Measurements from ENCODE around the gene SLC17A2. TPM values are rescaled to one million over a fixed set of nuclear protein-coding genes. Genes with fewer than 3 reads are reported as not detected.

The SLC17A2 gene
- total RNA-seq, 1 donor from 2014 or later = not detected

- DNase-seq (no peak), ATAC-seq (ENCODE audit: low read depth) (no peak)
- H3K27ac Mint-ChIP-seq = peak overlapping the region; percentile 95
- H3K27me3 Mint-ChIP-seq = no peaks in the 10 kb centered on the region
- peaks cover 92% of the 10 kb centered on the region for H3K4me1 Mint-ChIP-seq
- peak overlapping the region; percentile 94 for H3K4me3 Mint-ChIP-seq
- ChIA-PET POLR2A (interaction anchor here (0.6 to 4.7 kb wide), 9 partner anchors 10 to 193 kb away, joined by 3 to 58 read pairs (median 7); a partner anchor contains a TSS), CTCF (interaction anchor here (1.8 to 3.1 kb wide), 2 partner anchors 29 to 63 kb away, joined by 6 to 21 read pairs; no protein-coding TSS in a partner anchor)
- intact Hi-C loops (cut with micrococcal nuclease) = loop anchor here (5.0 kb wide), 1 partner anchor 921 kb away; no protein-coding TSS in a partner anchor
- TF ChIP-seq, protein P1, sequence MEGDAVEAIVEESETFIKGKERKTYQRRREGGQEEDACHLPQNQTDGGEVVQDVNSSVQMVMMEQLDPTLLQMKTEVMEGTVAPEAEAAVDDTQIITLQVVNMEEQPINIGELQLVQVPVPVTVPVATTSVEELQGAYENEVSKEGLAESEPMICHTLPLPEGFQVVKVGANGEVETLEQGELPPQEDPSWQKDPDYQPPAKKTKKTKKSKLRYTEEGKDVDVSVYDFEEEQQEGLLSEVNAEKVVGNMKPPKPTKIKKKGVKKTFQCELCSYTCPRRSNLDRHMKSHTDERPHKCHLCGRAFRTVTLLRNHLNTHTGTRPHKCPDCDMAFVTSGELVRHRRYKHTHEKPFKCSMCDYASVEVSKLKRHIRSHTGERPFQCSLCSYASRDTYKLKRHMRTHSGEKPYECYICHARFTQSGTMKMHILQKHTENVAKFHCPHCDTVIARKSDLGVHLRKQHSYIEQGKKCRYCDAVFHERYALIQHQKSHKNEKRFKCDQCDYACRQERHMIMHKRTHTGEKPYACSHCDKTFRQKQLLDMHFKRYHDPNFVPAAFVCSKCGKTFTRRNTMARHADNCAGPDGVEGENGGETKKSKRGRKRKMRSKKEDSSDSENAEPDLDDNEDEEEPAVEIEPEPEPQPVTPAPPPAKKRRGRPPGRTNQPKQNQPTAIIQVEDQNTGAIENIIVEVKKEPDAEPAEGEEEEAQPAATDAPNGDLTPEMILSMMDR (IDR thresholded peaks at IDR 0.05) = no peak
- H3K9me3 Mint-ChIP-seq = no peaks in the 10 kb centered on the region
- peaks cover 49% of the 10 kb centered on the region for H3K36me3 Mint-ChIP-seq (ENCODE audit: low read depth)
Measured at GRCh38 chr6:25963426-25964123, 33.1 kb upstream of the SLC17A2 start.

DNA sequence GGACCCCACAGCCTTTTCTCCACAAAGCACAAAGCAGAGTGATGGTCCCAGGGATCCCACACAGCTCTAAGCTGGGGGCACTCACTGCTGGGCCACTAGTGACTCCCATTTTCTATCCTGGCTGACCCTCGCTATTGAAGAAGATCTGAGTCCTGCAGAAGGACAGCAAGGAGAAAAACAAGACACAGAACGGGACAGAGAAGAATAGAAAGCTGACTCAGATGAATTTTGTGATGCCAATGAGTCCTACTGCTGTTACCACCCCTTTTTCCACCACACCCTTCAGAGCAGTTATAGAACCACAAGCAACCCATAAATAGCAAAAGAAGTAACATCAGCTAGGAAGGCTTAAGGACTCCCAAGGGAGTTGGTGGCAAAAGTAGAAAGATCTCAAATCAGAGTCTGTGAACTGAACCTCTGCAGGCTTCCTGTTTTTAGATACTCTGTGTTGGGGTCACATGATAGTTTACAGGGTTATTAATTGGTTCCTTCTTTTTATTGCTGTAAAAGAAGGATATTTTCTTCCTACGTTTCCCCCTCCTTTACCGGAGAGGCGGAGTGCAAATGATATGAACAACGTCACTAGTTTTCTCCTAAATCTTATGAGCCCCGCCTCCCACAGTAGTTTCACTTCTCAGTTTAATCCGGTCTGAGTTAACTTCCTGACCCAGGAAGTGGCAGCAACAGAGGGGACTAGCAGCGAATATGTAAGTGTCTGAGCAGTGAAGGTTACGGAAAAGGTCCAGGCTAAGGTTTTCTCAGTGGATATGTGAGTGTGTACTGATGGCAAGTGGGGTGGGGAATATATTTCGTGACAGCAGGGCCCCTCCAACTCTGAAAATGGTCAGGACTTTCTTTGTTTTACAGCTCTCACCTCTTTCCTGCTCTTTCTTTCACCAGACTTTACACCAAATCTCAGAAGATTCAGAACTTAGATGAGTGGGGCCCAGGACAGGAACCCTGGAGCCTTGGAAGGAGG, 31.9 kb upstream of the SLC17A2 start, which contains the start of gene TRIM38:
TRIM38 (plus strand) TSS at position 654 of the 979 bp plus-strand sequence. CDS start 3,721 bp downstream, outside the sequence.
- Mint-ChIP-seq H3K27ac (peak within 1 kb of the TSS; percentile 95), H3K27me3 (no peaks in the 10 kb centered on the region), H3K4me1 (peaks cover 87% of the 10 kb centered on the region), H3K9me3 (no peaks in the 10 kb centered on the region), H3K4me3 (peak within 1 kb of the TSS; percentile 94), H3K36me3 (ENCODE audit: low read depth) (peaks cover 39% of the 10 kb centered on the region)
- POLR2A ChIA-PET = interaction anchor here (0.6 to 4.7 kb wide), 17 partner anchors 12 to 1185 kb away, joined by 3 to 58 read pairs (median 5); a partner anchor contains a TSS
- ATAC-seq (ENCODE audit: low read depth) (peak; percentile 82), DNase-seq (peak; percentile 30)
- intact Hi-C loops (cut with micrococcal nuclease) = loop anchor here (1.0 to 5.0 kb wide), 5 partner anchors 12 to 920 kb away; partner anchors contain the start of gene CARMIL1
- TF ChIP-seq, protein P1 (IDR thresholded peaks at IDR 0.05) = no peak
- CTCF ChIA-PET = interaction anchor here (0.7 to 3.1 kb wide), 4 partner anchors 30 to 174 kb away, joined by 3 to 21 read pairs (median 6); no protein-coding TSS in a partner anchor

DNA sequence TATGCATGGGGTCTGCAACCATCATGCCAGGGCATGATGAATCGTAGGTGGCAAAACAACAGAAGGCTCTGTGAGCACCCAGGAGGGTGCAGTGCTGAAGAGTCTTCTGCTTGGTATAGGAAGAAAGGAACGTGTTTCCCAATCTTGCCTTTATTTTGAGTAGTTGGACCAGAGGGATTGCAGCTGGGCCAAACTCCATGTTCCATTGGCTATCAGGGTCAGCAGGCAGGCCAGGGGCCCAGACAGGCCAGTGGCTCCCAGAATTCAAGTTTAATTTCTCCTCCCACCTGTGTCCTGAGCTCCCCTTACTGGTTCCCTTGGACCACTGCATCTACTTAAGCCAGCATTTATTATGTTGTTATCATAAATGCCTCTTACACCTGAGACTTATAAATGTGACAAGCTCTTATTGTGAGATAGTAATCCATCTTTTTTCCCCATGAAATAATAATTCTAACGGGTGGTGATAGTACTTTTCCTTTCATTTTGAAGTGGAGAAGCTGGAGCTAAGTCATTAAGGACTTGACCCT, 31.2 kb upstream of the SLC17A2 start:
- H3K4me1 Mint-ChIP-seq = peaks cover 80% of the 10 kb centered on the region
- CTCF ChIA-PET = interaction anchor here (0.7 to 3.1 kb wide), 4 partner anchors 30 to 173 kb away, joined by 3 to 21 read pairs (median 6); no protein-coding TSS in a partner anchor
- intact Hi-C loops (cut with micrococcal nuclease) = loop anchor here (1.0 to 5.0 kb wide), 5 partner anchors 13 to 919 kb away; partner anchors contain the start of gene CARMIL1

GRCh38 chr6:25960734-25961133, 30.2 kb upstream of the SLC17A2 start:
- Mint-ChIP-seq H3K4me3 (no peak overlapping the region), H3K4me1 (peaks cover 70% of the 10 kb centered on the region), H3K27ac (peak overlapping the region; percentile 95), H3K27me3 (no peaks in the 10 kb centered on the region), H3K9me3 (no peaks in the 10 kb centered on the region), H3K36me3 (ENCODE audit: low read depth) (peaks cover 24% of the 10 kb centered on the region)
- DNase-seq = no peak
- CTCF ChIA-PET = interaction anchor here (0.6 to 3.1 kb wide), 2 partner anchors 26 to 31 kb away, joined by 3 to 21 read pairs; no protein-coding TSS in a partner anchor
- POLR2A ChIA-PET = interaction anchor here (1.4 to 4.7 kb wide), 3 partner anchors 31 to 60 kb away, joined by 4 to 58 read pairs (median 43); a partner anchor contains a TSS
- intact Hi-C loops (cut with micrococcal nuclease) = loop anchor here (5.0 kb wide), 1 partner anchor 918 kb away; no protein-coding TSS in a partner anchor
- TF ChIP-seq, protein P1 (IDR thresholded peaks at IDR 0.05) = no peak
- ATAC-seq (ENCODE audit: low read depth) = no peak

More for the DNA sequence above, 31.2 kb upstream of the SLC17A2 start:
- ATAC-seq (ENCODE audit: low read depth) (no peak), DNase-seq (no peak)
- Mint-ChIP-seq H3K27me3 (no peaks in the 10 kb centered on the region), H3K4me3 (peak overlapping the region; percentile 94), H3K27ac (peak overlapping the region; percentile 95), H3K36me3 (ENCODE audit: low read depth) (peaks cover 33% of the 10 kb centered on the region), H3K9me3 (no peaks in the 10 kb centered on the region)
- POLR2A ChIA-PET = interaction anchor here (0.7 to 4.7 kb wide), 14 partner anchors 12 to 1185 kb away, joined by 3 to 58 read pairs (median 5); a partner anchor contains a TSS
- TF ChIP-seq, protein P1 (IDR thresholded peaks at IDR 0.05) = no peak

Measured in activated B cell treated with CpG ODN at 0.5 μM for 24 hours (primary cell).